G401 (cell line): ENCODE measurements around the gene MRTFA. TPM values are rescaled to one million over a fixed set of nuclear protein-coding genes. Genes with fewer than 3 reads are reported as not detected.
"Not testable (repeated sequence)": the region's sequence is repeated elsewhere in the genome, so short reads cannot be mapped to it uniquely, and the experiment has no call there.

Source experiments
- DNase-seq: peaks from one replicate; pipeline ENCODE4 v3.0.0-alpha.2; 2015; ENCODE audit warnings: low spot score
- in situ Hi-C: cut with HindIII; loops from 2 replicates; pipeline ENCODE4 v1.10.0; 2016; ENCODE audit warnings: low sequenced_read_pairs, mixed read lengths
- total RNA-seq: library from RNA; depleted of rRNA; stranded (reverse); fragments of >200 nt; shearing (Covaris generic); gene quantifications from 2 replicates; pipeline ENCODE4 v1.2.3, GENCODE V29; 2014

MRTFA gene
- total RNA-seq, 1 experiment from 2014 or later, result 11.0 TPM

DNA sequence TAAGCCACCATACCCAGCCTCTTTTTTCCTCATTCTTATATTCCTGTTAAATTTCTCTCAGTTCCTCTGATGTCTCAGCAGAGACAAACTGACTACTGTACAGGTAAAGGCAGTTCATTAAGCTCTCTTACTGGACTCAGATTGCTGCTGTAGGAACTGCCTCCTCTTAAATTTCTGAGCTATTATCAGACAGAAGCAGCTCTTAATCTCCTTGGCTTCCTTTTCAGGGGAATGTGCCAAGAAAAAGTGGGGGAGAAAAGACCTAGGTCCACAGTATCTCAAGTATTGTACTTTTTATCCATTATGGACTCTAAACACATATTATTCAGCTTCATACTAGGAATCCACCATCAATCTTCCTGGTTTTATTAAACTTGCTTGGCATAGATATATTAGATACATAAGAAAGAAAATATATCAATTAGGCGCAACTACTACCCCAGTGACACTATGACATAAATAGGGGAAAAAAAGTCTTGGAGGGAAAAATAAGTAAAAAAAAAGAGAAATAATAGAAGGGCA is 26.1 kb downstream of the MRTFA start:
- in situ Hi-C loops, result no loop called here
- DNase-seq, result no peak

DNA sequence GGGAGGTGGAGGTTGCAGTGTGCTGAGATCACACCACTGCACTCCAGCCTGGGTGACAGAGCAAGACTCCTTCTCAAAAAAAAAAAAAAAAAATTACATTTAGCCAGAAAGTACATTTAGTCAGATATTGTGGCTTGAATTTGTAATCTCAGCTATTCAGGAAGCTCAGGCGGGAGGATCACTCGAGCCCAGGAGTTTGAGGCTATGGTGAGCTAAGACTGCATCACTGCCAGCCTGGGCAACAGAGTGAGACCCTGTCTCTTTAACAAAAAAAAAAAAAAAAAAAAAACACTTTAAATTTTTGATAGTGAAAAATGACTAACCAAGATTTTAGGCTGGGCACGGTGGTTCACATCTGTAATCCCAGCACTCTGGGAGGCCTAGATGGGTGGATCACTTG is 27.3 kb downstream of the MRTFA start:
- in situ Hi-C loops, result no loop called here
- no peak for DNase-seq

DNA sequence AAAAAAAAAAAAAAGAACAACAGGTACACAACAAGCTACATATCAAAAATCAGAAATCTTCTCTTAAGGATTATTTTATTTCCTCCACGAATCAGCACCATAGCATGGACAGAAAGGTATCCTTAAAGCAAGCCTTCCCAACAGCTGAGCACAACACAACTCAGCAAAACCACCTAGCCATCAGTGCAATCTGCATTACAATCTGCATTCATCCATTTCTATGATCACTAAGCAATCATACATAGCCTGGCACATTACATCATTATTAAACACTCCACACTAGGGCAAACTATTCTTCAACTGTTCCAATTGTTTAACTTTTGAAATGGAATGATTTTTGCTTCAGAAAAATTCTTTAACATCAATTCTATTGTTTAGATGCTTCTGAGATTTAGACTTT is 29.0 kb downstream of the MRTFA start:
- in situ Hi-C loops, result no loop called here
- DNase-seq, result no peak

DNA sequence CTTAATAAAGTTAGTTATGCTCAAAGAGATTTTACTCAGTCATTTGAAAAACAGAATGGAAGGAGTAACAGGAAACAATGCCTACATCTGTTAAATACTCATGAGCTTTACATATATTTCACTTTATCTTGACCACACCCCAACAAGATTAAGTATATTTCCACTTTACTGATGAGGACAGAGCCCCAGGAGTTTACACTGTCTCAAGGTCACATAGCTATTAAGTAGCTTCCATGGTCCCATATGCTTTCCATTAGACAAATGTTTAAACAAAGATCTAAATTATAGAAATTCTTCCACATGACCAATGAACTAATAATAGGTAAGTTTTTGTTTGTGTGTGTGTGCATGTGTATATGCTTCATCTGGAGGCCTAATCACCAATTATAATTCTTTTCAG is 30.2 kb downstream of the MRTFA start:
- in situ Hi-C loops, result no loop called here
- no peak for DNase-seq

DNA sequence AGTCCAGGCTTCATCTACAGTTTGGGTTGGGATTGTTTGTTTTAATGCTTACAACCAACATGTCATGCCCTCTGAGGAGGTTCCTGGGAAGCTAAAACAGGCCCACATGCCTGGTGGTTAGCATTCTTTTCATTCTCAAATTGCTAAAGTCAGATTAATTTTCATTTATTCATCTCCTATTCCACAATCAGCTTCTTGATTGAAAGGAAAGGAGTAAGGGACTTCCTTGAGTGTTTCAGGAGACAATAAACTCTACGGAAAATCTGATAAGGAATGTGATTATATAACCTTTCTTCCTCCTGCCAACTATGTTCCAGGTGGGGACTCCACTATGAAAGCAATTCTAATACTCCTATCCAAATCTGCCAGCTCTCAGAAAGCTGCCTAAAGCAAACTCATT is 30.8 kb downstream of the MRTFA start:
- DNase-seq, result peak; percentile 75
- in situ Hi-C loops, result no loop called here

DNA sequence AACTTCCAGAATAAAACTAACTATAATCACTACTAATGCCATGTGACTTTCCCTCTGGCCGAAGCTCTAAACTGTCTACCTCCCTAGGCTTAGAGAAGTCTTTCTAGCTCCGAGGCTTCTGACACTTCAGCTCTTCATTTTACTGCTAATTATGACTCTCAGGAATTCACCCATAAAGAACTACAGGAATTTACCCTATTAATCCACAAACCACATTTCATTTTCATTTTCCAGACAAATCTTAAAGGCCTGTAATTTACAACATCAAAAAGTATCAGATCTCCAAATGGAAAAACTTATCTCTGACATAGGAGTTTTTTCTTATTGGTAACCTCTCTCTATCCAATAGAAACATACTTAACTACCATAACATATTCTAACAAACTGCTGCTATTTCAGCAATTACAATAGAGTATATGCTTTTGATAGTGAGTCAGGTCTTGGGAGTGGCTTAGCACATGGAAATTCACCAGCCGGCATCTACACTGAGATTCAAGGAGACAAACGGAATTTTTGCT is 33.4 kb downstream of the MRTFA start:
- DNase-seq, result no peak
- in situ Hi-C loops, result no loop called here

DNA sequence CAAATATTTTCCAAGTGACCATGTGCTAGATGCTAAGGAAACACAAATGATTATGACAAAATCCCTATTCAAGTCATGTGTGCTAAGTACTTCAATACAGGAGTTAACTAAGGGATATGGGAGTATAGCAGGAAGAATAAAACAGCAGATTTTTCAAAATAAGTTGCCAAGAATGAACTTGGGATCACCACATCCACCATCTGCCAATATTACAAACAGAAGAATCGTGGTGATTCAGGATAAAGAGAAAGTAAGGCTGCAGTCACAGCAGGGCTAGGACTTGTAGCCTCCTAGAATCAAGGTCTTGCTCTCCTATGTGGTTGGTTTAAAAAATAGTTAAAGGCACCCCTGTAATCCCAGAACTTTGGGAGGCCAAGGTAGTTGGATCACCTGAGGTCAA is 34.3 kb downstream of the MRTFA start:
- in situ Hi-C loops, result no loop called here

DNA sequence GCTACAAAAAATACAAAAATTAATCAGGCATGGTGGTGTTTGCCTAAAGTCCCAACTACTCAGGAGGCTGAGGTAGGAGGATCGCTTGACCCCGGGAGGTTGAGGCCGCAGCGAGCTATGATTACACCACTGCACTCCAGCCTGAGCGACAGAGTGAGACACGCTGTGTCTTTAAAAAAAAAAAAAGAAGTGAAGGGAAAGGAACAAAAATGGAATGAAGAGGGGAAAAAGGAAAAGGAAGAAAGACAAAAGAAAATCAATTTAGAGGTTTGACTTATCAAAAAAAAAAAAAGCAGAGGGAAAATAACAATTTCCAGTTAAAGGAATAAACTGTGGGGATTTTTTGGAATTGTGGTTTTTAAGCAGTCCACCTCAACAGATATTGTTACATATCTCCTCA is 36.8 kb downstream of the MRTFA start:
- DNase-seq, result no peak
- in situ Hi-C loops, result no loop called here

More for the DNA sequence above, 34.3 kb downstream of the MRTFA start:
- DNase-seq, result no peak

DNA sequence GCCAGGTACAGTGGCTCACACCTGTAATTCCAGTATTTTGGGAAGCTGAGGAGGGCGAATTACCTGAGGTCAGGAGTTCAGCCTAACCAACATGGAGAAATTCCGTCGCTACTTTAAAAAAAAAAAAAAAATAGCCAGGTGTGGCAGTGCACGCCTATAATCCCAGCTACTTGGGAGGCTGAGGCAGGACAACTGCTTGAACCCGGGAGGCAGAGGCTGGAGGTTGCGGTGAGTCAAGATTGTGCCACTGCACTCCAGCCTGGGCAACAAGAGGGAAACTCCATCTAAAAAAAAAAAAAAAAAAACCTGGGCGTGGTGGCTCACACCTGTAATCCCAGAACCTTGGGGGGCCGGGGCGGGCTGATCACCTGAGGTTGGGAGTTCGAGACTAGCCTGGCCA is 37.8 kb downstream of the MRTFA start:
- in situ Hi-C loops, result not testable (repeated sequence)

DNA sequence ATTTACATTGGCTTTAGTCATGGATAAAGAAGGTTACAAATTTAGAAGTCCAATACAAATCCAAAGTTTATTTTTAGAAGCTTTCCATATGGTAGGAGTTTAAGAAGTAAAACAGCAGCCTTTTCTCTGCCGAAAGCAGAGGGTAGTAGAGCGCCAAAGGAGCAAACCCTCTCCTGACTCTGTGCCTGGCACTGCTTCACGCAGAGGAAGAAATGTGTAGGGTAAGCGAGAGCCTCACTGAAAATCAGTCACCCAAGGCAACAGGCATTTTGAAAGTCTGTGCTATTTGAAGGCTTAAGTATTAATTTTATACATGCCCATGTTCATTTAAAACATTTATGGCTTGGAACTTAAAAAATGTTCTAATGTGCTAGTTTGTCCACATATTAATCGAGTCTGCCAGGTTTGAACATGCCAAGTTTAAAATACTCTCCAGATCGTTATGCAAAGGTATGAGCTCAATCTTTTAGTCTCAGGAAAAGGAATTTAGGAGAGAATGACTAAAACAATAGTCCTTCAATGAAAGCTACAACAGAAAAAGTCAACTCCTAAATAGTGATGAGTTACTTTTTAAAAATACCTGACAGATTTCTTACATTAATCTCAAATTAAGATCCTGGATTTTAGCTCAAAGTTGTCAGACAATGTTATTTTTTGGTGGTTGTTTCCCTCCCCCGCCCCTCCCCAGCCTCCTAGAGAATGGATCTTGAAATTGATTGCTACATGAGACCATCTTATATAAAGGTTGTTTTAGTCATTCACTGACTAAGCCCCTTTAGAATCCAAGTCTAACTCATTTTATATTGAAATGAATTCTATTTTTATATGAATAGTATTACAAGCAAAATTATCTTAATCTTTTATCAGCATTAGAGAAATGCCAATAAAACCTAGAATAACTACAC is 38.7 kb downstream of the MRTFA start:
- peak; percentile 32 for DNase-seq
- in situ Hi-C loops, result no loop called here

More for the DNA sequence above, 37.8 kb downstream of the MRTFA start:
- not testable (repeated sequence) for DNase-seq

DNA sequence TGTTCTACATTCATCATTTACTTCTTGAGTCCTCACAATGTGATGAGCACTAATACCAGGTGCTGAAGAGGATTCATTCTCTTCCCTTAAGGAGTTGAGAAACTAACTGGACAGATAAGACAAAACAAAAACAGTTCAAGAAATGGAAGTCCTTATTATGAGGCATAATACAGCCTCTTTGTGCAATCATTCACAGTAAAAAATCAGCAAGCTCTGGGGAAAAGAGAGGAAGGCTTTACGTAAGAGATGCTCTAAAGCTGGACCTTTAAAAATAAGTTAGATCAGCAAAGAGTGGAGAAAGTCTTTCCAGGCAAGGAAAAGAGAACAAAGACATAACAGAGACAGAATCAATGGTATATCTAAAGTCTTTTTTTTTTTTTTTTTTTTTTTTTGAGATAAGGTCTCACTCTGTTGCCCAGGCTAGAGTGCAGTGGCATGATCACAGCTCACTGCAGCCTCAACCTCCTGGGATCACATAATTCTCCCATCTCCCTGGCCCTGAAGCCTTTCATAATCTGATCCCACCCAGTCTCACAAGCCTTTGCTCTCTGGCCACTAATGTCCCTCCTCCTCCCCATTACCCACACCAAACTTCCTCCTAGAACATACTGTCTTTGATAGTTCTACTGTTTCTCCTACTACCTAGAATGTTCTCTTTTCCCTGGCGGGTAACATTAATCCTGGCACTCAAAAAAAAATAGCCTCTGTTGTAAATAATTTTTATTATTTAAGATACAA is 40.9 kb downstream of the MRTFA start:
- no peak for DNase-seq
- in situ Hi-C loops, result no loop called here

DNA sequence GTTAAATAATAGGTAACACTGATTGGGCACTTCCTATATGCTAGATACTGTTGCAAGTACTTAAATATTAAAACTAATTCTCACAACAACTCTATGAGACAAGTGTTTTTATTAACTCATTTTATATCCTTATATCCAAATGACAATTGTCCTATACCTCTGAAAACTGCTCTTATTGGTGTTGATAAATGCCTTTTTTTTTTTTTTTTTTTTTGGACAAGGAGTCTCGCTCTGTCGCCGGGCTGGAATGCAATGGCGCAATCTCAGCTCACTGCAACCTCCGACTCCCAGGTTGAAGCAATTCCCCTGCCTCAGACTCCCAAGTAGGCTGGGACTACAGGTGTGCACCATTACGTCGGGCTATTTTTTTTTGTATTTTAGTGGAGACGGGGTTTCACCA is 41.6 kb downstream of the MRTFA start:
- in situ Hi-C loops, result no loop called here
- DNase-seq, result no peak

DNA sequence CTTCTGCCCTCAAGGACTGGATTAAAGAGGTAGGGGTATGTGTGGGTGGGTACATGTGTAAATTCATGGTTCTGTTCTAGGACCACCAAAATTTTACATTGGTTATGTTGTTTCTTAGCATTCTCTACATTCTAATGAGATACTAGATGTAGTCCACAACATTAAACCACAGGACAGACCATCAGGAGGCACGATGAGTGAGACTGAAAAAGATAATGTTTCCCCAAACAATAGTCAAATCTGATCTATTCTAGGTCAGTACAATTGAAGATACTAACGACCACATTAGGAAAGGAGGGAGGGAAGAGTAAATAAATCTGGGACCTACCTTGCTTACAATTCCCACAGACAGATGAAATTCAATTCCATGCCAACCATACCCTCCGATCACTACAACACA is 42.2 kb downstream of the MRTFA start:
- in situ Hi-C loops, result no loop called here
- DNase-seq, result no peak

DNA sequence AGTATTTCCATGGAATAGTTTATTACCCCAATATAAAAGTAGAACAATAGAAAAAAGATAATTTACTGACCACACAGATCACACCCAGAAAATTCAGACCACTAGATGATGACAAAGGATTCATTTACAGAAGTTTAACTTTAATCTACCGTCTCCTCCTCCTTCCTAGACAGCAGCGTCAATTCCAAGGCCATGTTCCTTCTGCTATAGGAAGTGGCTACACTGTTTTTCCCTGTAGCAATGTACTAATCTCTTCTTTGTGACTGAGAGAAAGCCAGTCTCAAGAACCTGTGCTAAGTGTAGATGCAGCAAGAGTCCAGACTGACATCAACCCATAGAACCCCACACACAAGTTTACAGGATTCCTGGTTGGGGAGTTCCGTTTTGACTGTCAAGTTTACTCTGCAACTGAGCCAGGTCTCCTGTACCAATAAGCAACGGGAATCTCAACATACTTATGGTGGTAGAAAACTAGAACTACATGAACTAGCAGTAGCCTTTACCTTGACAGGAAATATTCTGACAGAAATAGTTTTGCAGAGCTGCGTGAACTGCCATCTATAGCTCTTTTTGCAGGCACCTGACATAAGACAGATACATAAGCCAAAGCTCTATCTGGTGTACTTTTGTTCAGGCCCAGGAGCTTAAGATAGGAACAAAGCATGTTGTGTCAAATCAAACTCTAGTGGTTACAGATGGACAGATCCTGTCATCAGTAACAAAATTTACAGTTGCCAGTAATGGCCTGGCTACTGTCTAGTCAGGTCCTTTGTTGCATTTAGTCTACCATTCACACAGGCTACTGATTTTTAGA is 42.9 kb downstream of the MRTFA start:
- in situ Hi-C loops, result no loop called here

DNA sequence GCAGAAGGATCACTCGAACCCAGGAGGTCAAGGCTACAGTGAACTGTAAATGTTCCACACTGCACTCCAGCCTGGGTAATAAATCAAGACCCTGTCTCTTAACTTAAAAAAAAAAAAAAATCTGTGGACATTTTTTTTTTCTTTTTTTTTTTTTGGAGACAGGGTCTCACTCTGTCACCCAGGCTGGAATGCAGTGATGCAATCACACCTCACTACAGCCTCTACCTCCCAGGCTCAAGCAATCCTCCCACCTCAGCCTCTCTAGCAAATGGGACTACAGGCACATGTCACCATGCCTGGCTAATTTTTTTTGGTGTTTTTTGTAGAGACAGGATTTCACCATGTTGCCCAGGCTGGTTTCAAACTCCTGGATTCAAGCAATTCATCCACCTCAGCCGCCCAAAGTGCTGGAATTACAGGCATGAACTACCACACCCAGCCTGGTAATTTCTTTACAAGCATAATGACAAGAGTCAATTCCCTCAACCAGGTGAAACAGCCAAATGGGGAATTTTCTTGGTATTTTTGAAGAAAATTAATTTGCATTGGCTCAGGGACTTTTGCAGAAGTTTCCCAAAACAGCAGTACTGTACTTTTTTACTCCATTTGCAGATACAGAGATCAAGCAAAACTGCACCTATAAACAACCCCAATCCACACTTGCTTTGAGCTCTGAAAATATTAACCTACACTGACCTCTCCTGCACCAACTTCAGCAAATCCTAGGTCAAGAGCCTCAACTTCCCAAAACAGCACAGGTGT is 44.0 kb downstream of the MRTFA start:
- in situ Hi-C loops, result no loop called here
- DNase-seq, result no peak

More for the DNA sequence above, 42.9 kb downstream of the MRTFA start:
- DNase-seq, result no peak

DNA sequence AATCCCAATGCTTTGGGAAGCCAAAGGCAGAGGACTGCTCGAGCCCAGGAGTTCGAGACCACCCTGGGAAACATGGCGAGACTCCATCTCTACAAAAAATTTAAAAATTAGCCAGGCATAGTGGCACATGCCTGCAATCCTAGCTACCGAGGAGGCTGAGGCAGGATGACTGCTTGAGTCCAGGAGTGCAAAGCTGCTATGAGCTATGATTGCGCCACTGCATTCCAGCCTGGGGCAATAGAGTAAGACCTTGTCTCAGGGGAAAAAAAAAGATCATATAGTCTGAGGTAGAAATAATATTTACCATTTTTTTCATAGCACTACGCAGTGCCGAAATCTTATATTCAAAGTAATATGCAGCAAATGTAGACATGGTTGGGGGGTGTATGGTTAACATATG is 47.8 kb downstream of the MRTFA start:
- DNase-seq, result no peak
- in situ Hi-C loops, result no loop called here

DNA sequence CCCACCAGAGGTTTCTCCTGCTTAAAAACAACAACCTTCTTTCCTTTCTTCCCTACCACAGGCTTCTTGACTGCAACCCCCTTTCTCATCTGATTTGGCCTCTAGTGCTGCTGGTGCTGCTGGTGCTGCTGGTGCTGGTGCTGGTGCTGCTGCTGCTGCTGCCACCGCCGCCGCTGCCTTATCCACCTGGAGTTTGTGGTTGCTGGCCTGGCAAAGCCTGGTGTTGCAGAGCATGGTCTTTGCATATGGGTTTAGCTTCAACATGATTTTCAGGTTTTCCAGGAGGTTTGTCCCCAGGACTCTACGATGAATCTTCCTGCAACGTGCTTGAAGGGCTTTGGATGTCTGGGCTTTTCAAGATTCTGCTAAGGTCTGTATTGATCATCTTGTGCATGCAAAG is 49.7 kb downstream of the MRTFA start:
- in situ Hi-C loops, result no loop called here

DNA sequence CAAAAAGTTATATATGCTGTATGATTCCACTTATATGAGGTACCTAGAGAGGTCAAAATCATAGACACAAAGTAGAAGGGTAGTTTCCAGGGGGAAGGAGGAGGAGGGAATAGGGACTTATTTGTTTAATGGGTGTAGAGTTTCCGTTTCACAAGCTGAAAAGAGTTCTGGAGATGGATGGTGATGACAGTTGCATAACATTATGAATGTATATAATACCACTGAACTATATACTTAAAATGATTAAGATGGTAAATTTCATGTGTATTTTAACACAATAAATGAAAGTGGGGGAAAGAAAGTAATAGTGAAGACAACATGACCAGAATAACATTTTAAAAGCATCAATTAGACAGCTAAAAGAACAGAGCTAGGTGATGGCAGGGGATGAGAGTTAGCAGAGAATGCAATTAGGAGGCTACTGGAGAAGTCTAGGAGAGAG is 51.2 kb downstream of the MRTFA start:
- in situ Hi-C loops, result no loop called here
- DNase-seq, result no peak

More for the DNA sequence above, 49.7 kb downstream of the MRTFA start:
- DNase-seq, result no peak
